Fibroblast of the aortic adventitia (primary cell): ENCODE results near the gene UBALD1. TPM values are rescaled to one million over a fixed set of nuclear protein-coding genes. Genes with fewer than 3 reads are reported as not detected.

Experiments used
- DNase-seq: peaks from one replicate; pipeline ENCODE4 v3.0.0-alpha.2; 2010; ENCODE audit warnings: low read depth
- H3K4me3 ChIP-seq: 2 replicates; pipeline ENCODE4 v1.5.1; 2011; ENCODE audit warnings: low read depth, mild to moderate bottlenecking, control low read depth, low read length, moderate library complexity
- total RNA-seq: library from RNA; depleted of rRNA; stranded (reverse); fragments of >200 nt; gene quantifications from 2 replicates; pipeline ENCODE4 v1.2.3, GENCODE V29; 2012; ENCODE audit warnings: low replicate concordance
- TF ChIP-seq, protein P1 (sequence below): IDR thresholded peaks from 2 replicates; pipeline ENCODE4 v1.5.1; 2011; ENCODE audit warnings: mild to moderate bottlenecking, low read length, control low read depth, inconsistent platforms; ENCODE audit not compliant: insufficient read depth

The UBALD1 gene
- total RNA-seq, result 5.2 and 7.1 TPM in 2 replicates

- H3K4me3 ChIP-seq, result peak within 1 kb of the TSS; percentile 83
- DNase-seq, result peak; percentile 83
Observed at GRCh38 chr16:4614571-4615383, at the start of gene UBALD1. UBALD1 (minus strand) TSS chr16:4614888; CDS start chr16:4614797, 91 bp downstream.

GRCh38 chr16:4663777-4664465 is 49.2 kb upstream of the UBALD1 start:
- H3K4me3 ChIP-seq, result no peak overlapping the region
- TF ChIP-seq, protein P1, sequence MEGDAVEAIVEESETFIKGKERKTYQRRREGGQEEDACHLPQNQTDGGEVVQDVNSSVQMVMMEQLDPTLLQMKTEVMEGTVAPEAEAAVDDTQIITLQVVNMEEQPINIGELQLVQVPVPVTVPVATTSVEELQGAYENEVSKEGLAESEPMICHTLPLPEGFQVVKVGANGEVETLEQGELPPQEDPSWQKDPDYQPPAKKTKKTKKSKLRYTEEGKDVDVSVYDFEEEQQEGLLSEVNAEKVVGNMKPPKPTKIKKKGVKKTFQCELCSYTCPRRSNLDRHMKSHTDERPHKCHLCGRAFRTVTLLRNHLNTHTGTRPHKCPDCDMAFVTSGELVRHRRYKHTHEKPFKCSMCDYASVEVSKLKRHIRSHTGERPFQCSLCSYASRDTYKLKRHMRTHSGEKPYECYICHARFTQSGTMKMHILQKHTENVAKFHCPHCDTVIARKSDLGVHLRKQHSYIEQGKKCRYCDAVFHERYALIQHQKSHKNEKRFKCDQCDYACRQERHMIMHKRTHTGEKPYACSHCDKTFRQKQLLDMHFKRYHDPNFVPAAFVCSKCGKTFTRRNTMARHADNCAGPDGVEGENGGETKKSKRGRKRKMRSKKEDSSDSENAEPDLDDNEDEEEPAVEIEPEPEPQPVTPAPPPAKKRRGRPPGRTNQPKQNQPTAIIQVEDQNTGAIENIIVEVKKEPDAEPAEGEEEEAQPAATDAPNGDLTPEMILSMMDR, result no peak
- no peak for DNase-seq

More at GRCh38 chr16:4614571-4615383, at the start of gene UBALD1:
- TF ChIP-seq, protein P1, result no peak

DNA sequence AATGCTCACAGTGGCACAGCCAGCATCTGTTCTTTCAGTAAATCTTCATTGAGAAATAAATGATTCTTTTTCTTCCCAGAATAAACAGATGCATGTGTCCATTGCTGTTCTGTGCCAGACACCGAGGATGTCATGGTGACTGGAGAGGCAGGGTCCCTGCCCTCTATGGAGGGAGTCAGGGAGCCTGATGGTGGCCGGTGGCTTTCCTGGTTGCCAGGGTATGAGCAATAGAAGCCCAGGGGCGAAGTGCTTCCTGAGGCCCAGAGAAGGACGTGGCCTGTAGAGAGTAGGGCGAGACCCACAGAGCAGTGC is 48.7 kb upstream of the UBALD1 start:
- H3K4me3 ChIP-seq, result no peak overlapping the region
- no peak for DNase-seq
- TF ChIP-seq, protein P1, result no peak

GRCh38 chr16:4661661-4662060 is 47.0 kb upstream of the UBALD1 start:
- DNase-seq, result no peak
- H3K4me3 ChIP-seq, result no peak overlapping the region
- TF ChIP-seq, protein P1, result no peak

DNA sequence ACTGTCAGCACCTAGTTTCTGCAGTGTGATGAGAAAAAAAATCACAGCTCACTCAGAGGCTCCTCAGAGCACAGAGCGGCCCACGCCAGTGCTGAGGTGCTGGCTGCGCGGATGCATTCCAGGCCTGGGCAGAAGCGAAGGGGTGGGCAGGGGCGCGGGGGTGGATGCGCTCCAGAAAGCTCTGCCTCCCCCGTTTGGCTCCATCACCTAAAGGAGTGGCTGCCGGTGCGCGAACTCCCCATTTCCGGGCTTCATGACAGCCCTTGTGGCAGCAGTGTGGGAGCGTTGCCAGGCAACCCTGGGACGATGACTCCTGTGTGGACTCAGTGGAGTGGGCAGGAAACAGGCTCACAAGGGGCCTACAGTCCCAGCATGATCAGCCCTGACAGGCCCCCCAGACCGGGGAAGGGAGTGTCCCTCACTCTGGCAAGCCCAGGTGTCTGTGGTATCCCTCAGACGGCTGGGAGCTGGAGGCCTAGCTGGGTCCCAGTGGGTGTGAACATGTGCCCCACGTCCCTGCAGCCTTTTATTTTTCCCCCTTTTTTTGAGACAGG is 45.8 kb upstream of the UBALD1 start:
- peak; percentile 25 for DNase-seq
- no peak overlapping the region for H3K4me3 ChIP-seq
- TF ChIP-seq, protein P1, result no peak

GRCh38 chr16:4659363-4660353 is 45.0 kb upstream of the UBALD1 start:
- no peak overlapping the region for H3K4me3 ChIP-seq
- DNase-seq, result peak; percentile 7
- TF ChIP-seq, protein P1, result no peak
